ENCODE data around the gene IDH3A.

DNA sequence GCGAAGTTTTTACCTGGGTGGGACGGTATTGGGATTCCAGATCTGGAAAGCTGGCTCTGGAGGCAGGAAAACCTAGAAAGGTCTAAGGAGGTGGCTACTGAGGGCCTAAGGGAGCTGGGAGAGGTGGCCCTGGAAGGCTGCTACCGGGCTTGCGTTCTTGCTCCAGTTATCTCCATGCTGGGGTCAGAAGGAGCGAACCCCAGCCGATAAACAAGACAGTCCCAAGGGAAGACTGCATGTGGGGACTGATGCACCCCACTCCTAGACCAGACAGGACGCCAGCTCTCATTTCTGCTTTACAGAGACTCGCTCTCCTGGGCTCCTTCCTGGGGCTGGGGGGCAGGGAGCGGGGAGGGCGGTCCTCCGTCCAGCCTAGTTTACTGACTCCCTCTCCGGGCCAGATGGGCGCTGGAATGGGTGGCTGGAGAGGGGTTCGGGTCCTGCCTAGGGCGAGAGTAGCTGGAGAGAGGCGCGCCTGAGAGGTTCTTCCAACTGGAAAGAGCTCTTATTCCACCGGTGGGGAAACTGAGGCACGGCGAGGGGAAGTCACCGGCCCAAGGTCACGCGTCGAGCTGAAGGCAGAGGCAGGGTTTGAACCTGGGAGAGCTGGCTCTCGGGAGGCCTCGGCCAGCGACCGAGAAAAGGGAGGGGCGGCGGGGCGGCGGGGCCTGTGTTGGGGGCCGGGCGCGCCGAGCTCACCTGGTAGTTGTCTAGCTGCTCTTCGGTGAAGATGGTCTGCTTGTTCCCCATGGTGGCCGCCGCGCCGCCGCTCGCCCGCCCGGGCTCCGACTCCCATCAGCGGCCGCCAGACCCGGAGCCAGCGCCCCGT, 18.5 kb upstream of the IDH3A start:
- TF ChIP-seq, protein P1, sequence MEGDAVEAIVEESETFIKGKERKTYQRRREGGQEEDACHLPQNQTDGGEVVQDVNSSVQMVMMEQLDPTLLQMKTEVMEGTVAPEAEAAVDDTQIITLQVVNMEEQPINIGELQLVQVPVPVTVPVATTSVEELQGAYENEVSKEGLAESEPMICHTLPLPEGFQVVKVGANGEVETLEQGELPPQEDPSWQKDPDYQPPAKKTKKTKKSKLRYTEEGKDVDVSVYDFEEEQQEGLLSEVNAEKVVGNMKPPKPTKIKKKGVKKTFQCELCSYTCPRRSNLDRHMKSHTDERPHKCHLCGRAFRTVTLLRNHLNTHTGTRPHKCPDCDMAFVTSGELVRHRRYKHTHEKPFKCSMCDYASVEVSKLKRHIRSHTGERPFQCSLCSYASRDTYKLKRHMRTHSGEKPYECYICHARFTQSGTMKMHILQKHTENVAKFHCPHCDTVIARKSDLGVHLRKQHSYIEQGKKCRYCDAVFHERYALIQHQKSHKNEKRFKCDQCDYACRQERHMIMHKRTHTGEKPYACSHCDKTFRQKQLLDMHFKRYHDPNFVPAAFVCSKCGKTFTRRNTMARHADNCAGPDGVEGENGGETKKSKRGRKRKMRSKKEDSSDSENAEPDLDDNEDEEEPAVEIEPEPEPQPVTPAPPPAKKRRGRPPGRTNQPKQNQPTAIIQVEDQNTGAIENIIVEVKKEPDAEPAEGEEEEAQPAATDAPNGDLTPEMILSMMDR (IDR thresholded peaks at IDR 0.05): no peak
- no peak for TF ChIP-seq POLR2A (IDR thresholded peaks at IDR 0.05)
